Activated CD4-positive, alpha-beta T cell treated with anti-CD3 and anti-CD28 coated beads, Interleukin-2, amount 50 U/mL, for 16 hours (primary cell): ENCODE measurements around the gene SOX5.
"Not testable (repeated sequence)": the region's sequence is repeated elsewhere in the genome, so short reads cannot be mapped to it uniquely, and the experiment has no call there.

Experiments used
- DNase-seq: peaks from one replicate; pipeline ENCODE4 v3.0.0-alpha.2; 2020

Gene SOX5

DNA sequence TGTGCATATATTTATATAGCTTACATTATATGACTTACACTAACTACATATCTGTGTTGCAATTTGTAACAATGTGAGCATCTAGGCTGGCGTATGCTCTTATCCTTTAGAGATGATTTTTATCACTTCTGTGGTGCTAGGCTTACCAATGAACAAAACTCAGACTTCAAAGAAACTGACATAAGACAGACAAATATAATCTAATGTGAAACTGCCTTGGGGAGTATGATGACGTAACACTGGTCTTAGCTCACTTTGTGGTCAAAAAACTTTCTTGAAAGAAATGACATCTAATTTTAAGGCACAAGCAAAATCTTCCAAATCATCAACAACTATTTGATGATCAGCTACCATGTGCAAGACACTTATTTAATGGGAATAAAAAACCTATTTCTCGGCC is 50.0 kb downstream of the SOX5 start:
- no peak for DNase-seq

DNA sequence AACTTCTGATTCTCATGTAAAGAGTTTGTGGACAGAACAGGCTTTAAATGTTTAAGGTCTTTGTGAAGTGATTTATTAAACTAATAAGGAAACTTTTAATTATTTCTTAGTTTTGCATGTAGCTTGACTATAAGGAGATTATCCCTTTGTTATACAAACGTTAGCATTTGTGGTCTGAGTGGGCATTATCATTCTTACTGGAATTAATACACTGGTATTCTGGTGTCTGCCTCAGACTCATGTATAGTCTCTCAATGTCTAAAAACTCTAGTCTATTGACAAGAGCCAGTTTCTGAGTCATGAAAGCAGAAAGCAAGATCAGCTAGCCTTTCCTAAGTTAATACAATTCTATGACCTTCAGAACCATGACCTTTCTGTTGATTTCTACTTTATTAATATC is 51.3 kb downstream of the SOX5 start:
- DNase-seq, result no peak

DNA sequence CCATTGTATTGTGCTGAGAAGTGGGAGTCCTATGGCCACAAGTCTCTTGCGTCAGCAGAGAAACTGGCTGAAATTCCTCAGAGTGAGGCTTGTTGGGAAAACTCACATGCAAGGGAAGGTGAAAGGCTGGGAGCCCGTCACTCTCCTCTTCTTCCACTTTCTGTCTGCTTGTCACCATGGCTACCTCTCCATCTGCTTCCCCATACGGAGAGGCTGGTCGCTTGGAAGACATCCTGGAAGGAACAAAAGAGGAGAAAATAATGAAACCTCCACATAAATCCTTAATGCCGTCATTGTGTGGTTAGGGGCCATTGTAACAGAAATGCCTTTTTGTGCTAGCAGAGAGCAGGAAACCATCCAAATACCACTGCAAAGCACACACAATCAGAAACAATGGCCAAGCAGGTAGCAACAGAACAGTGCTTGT is 53.7 kb downstream of the SOX5 start:
- no peak for DNase-seq

DNA sequence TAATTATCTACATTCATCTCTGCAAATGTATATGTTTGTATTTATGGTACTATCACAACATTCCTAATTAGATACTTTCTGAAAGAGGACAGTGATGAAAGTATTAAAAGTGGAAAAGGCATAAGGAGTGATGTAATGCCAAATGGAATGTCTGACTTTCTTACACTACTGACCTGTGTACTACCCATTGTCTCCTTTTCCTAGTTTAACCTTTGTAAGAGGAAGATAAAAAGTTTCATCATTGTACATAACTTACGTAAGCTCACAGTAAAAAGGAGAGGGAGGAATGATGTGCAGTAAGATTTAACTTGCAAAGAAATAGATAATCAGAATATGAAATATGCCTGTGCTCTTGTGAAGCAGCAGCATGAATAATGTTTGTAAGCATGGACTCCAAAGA is 55.9 kb downstream of the SOX5 start:
- DNase-seq, result no peak

DNA sequence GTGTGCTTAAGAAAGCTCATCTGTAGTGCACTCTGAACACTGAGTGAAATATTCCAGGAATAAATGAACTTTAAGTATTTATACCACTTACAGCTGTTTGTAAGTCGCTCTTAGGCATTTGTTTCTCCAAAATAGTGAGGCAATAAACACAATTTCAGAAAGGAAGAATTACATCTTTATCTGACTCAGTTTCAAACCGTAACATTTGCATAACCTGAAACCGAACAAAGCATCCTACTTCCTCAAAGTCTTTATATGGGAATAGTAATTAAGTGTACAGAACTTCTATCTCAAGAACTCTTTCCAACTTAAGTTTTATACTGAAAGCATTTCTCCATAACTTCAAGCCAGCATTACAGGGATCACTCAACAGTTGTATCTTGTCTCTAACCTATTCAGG is 58.4 kb downstream of the SOX5 start:
- DNase-seq, result no peak

DNA sequence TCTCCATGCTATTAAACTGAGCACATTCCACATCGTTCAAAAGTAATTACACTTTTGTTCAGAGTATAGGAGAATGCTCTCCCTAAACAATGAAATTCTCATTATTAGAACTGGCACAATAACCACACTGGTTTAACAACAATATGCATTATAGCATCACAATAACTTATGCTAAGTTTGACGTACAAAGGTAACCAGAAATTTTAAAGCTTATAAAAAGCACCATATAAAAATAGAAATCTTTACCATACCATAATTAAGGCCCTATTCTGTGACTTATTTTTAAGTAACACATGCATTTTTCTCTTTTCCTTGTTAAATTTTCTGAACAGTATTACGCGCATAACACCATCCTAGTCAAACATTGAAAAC is 60.4 kb downstream of the SOX5 start:
- no peak for DNase-seq

DNA sequence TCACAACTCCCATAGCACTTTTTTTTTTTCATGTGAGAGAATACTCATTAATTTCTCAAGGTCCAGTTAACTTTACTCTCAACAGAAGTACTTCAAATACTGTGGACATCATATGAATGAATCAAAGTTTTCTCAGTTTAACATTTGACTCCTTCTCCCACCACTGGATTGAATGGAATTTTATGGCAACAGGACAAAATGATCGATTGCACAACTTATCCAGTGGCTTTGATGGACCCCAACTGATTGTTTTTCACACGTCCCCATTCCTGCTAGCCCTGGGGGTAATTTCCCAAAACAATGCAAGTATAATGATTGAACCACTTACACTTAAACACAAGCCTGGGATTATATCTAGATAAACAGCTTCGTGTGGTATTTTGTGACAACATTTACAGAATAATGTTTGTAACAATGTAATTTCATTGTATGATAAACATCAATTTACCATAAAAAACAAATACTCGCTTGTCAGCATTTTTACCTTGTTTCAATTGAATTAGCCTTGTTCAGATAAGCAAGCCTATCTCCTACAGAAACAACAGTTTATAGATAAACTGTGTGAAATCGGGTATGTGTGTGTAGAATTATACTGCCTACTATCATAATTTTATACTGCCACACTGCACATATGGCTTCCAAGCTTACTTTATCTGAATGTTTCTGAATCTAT is 60.9 kb downstream of the SOX5 start:
- DNase-seq, result no peak

DNA sequence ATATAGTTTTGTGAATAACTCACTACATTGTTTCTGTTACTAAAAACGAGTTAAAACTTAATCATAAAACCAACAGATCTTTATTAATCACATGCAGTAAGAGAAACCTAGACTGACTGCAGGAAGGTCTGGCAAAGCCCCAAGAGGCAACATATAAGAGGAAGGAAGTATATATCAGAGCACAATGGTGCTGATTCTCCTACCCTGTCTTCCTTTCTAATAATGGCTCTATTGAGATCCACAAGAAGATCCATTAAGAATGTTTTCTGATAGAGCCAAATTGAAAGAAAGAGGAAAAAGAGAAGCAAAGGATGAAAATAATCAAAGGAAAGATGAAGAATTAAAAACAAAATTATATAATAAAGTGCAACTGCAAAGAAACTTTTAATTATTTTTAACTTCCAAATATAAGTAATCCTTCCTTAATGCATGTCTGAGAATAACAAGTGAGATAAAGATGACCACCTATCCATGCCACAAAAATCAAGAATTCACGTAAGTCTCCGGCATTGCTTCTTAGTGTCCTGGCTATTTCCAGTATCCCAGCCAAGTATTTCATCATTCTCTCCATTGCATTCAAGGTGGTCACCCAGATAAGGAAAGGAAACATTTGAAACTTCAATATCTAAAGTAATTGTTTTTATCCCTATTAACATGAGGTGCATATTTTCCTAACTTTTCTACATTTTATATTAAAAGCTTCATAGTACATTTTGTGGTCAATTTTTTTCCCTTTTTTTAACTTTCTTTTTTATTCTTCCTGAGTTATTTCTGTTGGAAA is 62.2 kb downstream of the SOX5 start:
- DNase-seq, result no peak

DNA sequence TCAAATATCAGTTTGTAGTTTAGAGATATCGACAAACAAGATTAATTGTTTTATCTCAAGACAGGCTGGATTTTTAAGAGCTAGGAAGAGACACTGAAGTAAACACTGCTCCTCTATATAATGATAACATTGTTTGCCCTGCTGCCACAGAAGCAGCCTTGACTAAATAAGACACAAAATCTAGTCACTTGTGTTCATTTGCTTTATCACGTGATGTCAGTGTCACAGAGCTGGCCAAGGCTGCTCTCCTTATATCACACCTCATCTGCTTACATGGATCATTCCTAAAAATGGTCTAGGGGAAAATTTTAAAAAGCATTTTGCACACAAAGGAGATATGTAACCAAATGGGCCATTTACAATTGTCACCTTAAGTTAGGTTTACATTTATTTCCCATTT is 64.1 kb downstream of the SOX5 start:
- no peak for DNase-seq

DNA sequence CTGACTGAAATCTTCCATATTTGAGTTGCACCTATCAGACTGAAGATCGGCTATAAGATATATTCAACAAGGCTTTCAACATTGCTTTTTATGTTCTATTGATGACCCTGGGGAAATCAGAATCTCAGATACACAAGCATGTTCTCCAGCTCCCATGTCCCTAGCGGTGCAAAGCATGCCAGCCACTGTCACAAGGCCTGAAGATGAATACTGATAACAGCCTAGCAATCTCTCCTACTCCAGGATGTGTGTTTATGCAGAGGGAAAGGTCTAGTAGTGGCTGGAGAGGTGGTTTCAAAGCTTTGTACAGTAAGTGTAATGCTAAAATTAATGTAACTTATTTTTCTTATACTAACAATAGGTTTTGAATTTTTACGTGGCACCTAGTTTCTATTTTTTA is 64.6 kb downstream of the SOX5 start:
- DNase-seq, result no peak

DNA sequence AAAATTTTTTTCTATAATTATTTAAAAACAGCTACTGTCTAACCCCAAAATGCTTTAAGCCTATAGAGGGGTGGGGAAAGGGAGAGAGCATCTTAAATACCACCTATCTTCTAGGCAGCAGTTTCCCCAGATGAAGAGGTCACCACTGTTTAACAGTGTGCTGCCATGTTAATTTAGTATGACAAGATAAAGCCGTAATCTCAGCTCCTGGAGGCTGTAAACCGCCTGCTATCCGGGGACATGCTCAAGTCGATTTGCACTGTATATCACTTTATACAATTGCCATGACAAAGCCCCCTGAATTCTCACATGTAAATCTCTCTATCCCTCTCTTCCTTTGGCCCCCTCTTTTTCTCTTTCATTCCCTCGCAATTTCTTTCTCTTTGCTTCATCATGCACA is 68.5 kb downstream of the SOX5 start:
- no peak for DNase-seq

DNA sequence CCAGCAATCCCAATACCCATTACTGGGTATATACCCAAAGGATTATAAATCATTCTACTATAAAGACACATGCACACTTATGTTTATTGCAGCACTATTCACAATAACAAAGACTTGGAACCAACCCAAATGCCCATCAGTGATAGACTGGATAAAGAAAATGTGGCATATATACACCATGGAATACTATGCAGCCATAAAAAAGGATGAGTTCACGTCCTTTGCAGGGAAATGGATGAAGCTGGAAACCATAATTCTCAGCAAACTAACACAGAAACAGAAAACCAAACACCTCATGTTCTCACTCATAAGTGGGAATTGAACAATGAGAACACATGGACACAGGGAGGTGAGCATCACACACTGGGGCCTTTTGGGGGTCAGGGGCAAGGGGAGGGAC is 72.9 kb downstream of the SOX5 start:
- not testable (repeated sequence) for DNase-seq

DNA sequence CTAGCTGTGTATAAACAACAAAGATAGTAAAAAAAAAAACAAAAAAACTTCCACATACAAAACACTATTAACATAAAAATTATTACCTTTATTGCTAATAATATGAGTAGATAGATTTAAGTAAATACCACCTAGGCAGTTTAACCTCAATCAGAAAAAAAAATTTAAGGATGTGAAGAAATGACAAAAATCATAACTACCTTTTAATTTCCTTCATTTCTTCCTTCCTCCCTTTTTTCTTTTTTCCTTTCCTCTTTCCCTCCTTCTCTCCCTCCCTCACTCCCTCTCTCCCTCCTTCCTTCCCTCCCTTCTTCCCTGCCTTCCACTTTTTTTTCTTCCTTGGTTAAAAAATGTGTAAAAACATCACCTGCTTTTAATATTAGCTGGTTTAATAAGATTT is 81.7 kb downstream of the SOX5 start:
- DNase-seq, result no peak

DNA sequence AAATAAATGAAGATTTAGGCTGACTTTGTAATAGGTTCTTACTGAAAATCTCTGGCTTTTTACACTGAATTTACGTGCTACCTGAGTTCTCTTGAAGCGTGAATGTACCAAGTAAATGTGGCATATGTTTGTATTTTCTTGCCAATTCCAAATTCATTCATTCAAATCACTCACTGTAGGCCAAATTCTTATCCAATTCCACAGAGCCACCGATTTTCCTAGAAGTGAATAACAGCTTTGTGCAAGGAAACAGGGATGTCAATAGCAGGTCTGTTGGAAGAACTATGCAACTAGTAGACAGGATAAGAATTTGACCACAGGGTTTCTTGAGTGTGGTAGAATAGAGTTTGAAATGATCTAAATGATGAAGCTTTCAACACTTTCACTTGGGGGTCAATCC is 86.8 kb downstream of the SOX5 start:
- DNase-seq, result no peak

DNA sequence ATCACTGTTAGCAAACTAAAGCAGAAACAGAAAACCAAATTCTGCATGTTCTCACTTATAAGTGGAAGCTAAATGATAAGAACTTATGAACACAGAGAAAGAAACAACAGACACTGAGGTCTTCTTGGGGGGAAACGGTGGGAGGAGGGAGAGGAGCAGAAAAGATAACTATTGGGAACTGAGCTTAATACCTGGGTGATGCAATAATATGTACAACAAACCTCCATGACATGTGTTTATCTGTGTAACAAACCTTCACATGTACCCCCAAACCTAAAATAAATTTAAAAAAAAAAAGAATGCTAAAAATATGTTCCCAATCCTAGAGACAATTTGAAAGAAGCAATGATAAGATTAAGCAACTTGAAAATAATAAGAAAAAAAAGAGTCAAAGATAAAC is 89.5 kb downstream of the SOX5 start:
- DNase-seq, result no peak

DNA sequence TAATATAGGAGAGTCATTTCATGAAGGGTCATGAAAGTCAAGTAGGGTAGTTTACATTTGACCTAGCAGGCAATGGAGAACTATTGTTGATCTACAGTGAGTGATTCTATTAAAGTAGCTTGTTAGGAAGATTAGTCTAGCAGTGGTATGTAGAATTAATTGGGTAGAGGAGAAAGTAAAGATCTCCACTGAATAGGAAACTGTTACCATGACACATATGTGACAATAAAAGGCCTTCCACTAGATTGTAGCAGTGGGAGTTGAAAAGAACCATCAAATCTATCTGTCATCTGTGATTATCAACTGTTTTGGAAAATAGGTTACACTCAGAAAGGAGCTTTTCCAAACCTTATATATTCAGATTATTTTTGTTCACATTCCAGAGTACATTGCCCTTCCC is 92.3 kb downstream of the SOX5 start:
- DNase-seq, result no peak

DNA sequence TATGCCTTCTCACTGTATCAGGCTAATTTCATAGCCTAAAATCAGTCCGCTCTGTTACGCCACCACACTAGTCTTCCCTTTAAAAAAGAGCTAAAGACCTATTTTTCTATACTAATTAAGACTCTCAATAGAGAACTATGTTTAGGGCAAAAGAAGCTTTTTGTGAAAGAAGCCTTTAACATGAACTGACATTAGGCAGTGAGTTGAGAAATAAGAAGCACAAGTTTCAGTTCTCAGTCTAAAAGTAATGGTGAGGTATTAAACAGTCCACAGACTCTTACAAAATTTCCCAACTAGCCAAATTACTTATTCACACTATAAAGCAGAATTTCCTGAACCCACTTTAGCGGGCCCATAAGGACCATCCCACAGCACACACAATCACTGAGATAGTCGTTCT is 93.7 kb downstream of the SOX5 start:
- DNase-seq, result no peak

DNA sequence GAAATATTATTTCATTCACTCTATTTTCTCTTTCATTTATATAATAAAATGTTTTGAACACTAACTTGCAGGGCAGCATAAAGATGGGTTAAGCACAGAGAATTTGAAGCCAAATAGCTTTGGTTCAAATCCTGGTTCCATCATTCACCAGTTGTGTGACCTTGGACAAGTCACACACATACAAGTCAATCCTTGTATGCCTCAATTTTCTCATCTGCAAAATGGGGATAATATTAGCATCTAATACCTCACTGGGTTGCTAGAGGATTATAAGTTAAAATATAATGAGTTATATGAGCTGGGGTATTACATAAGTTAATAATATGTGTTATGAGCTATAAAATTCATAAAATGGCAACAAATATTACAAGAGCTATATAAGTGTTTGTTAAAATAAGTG is 94.9 kb downstream of the SOX5 start:
- DNase-seq, result no peak

DNA sequence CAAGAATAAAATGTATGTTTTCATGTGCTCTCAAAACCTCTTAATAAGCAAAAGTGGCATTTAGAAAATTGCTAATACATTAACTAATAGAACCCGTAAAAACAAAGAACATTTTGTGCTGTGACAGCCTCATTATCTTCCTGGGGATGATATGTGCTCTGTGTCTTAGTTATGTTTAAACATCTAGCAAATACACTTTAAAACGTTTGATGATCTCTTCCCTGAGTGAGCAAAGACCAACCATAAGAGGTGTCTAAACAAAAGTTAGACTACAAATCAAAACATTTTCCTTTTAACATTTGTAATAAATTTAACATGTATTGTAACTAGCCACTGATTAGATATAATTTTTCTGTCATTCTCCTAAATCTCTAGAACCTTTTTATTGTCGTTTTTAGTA is 95.8 kb downstream of the SOX5 start:
- no peak for DNase-seq

DNA sequence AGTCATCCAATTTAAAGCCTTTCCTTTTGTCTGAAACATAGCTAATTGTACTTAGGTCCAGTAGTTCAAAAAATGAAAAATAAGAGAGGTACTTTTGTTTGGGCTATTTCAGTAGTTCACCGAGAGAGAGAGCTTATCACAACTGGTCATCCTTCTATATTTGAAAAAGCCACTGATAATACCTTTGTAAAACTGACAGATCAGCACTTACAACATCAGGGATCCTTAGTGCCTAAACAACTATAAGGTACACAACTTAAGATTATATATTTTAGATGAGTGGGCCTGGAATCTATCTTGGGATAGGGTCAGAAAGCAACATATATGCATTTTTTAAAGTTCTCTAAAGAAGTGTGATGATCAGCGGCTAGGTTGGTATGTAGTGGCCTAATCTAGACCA is 97.9 kb downstream of the SOX5 start:
- no peak for DNase-seq

DNA sequence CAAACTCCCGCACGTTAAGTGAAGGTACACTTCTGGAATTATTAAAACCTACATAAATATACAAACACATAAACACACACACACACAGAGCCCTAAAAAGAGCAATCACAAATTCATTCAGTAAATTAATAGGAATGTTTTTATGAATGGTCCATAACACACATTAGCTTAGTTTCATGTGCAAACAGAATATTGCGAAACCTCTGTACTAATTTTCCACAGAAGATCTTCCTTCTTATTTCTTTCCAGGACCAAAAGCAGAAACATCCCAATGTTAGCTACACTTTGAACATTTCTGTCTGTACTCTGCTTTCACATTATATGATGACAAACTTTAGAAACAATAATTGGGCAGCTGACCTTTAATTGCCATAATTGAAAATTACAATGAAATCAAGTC is 101.6 kb downstream of the SOX5 start:
- DNase-seq, result no peak

DNA sequence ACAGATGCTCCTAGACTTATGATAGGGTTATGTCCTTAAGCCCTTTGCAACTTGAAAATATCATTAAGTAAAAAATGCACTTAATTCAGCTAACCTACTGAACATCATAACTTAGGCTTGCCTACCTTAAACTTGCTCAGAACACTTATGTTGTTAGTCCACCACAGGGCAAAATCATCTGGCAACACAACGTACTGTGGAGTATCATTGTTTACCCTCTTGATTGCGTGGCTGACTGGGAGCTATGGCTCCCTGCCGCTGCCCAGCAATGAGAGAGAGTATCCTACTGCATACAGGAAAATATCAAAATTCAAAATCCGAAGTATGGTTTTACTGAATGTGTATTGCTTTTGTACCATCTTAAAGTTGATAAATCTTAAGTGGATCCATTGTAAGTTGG is 105.5 kb downstream of the SOX5 start:
- no peak for DNase-seq

DNA sequence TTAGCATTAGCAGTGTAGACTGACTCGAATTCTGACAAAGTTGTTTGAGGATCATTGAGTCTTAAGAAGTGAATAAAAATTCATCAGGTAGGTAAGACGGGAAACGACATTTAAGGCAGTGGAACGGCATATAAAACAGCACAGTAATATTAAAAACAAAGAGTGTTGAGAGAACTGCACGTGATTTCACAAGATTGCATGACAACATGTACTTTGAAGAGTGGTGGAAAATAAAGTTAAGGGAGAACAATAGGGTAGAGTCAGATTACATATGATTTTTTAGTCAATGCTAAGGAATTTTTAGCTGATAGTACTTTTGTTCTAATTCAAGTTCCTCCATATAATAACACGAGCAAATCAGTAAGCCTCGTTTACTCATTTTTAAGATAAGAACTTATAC is 115.4 kb downstream of the SOX5 start:
- DNase-seq, result no peak

DNA sequence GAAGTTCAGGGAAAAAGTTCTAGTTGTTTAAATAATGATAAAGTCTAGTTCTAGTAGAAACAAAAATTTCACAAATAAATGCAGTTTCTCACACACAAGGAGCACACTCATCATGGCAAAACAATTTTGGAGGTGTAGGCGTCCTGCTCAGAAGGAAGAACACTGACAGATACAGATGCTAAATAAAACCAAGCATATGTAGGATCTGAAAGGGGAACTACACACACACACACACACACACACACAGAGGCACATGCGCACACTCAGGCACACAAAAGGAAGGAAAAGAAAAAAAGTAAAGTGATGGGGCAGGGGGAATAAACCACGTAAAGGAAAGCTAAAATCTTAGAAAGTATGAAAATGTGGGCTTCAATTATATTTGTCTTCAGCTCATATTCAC is 117.7 kb downstream of the SOX5 start:
- no peak for DNase-seq

DNA sequence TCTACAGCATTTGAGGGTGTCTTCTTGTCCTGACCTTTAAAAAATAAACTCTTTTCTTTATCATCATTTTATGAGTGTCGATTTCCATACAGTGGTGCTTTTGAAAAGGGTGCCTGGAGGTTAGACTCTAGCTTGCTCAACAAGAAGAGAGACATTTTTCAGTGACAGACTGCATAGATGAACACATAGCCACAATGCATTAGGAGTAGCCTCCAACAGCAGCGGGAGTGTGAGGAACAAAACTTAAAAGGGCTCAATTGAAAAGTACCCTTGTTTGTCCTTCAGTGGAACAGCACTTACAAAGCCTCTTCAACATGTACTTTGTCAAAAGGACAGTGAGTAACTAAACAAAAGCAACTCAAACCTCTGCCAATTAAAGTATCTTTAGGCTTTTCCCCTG is 119.3 kb downstream of the SOX5 start:
- DNase-seq, result no peak
